Endothelial cell of umbilical vein (primary cell): ENCODE results near the gene MMP11. TPM values are rescaled to one million over a fixed set of nuclear protein-coding genes. Genes with fewer than 3 reads are reported as not detected.
"Not testable (repeated sequence)": the region's sequence is repeated elsewhere in the genome, so short reads cannot be mapped to it uniquely, and the experiment has no call there.

ENCODE experiments used
- Bru-seq: library from RNA; stranded (reverse); fragments of 400-500 nt; gene quantifications from one replicate; lab custom pipeline; 2021; lab: Mats Ljungman, UMichigan
- BruChase-seq, 2 experiments: library from RNA; stranded (reverse); fragments of 400-500 nt; gene quantifications; one replicate each; lab custom pipeline; 2021; lab: Mats Ljungman, UMichigan
- BruUV-seq: library from RNA; stranded (reverse); fragments of 400-500 nt; replicated peaks from 2 replicates; lab custom pipeline; 2021; lab: Mats Ljungman, UMichigan
- CTCF ChIA-PET: fragments of 300-600, 350-600 bp; sonication (Branson Sonifier 250); formaldehyde crosslinking; loops from one replicate; lab custom pipeline; 2021; ENCODE audit warnings: antibody characterized with exemption, inconsistent platforms; lab: Charles Lee
- POLR2A ChIA-PET: fragments of 300-600, 350-600 bp; sonication (Branson Sonifier 250); formaldehyde crosslinking; loops from one replicate; lab custom pipeline; 2021; ENCODE audit warnings: antibody characterized with exemption, inconsistent platforms; lab: Charles Lee
- DNase-seq: peaks from one replicate; pipeline ENCODE4 v3.0.0-alpha.2; 2011; ENCODE audit warnings: low read depth, low spot score
- FAIRE-seq: peaks from 2 replicates; lab custom pipeline; 2011; peaks lifted over from hg19 to GRCh38; lab: Jason Lieb, UNC
- H2AFZ ChIP-seq: 2 replicates; pipeline ENCODE4 v1.6.0; 2012; ENCODE audit warnings: low read depth, low read length, control low read depth, inconsistent platforms
- H3K27ac ChIP-seq: 2 replicates; pipeline ENCODE4 v1.5.1; 2011; ENCODE audit warnings: low read depth, mild to moderate bottlenecking, control low read depth, low read length, moderate library complexity; ENCODE audit not compliant: insufficient read depth
- H3K27me3 ChIP-seq, 2 experiments: 2 replicates each; pipeline versions ENCODE4 v1.6.0 to v1.6.1; 2011; ENCODE audit warnings: low read length in 2 of 2, mixed read lengths in 1 of 2; ENCODE audit not compliant: control insufficient read depth in 2 of 2, insufficient read depth in 2 of 2
- H3K36me3 ChIP-seq, 2 experiments: 2 replicates in 1 of 2; 3 replicates in 1 of 2; pipeline ENCODE4 v1.5.1; 2011; ENCODE audit warnings: low read length in 2 of 2, mild to moderate bottlenecking in 1 of 2, moderate library complexity in 1 of 2; ENCODE audit not compliant: control insufficient read depth in 2 of 2, insufficient read depth in 2 of 2; ENCODE audit errors: extremely low read depth in 1 of 2
- H3K4me1 ChIP-seq: 3 replicates; pipeline ENCODE4 v1.5.1; 2011; ENCODE audit warnings: mild to moderate bottlenecking, low read length; ENCODE audit not compliant: control insufficient read depth, insufficient read depth; ENCODE audit errors: extremely low read depth
- H3K4me2 ChIP-seq: 2 replicates; pipeline ENCODE4 v1.6.1; 2011; ENCODE audit warnings: low read length, control low read depth, mixed read lengths; ENCODE audit not compliant: insufficient read depth
- H3K4me3 ChIP-seq, 3 experiments: fragments of 200-600 bp in 1 of 3; sonication (generic), shearing (Covaris generic) in 1 of 3; replicated peaks in 1 of 3; 2 replicates each; pipeline ENCODE4 v1.5.1; 2011 to 2016; ENCODE audit warnings: control low read depth in 3 of 3, low read length in 3 of 3, mild to moderate bottlenecking in 2 of 3, inconsistent platforms in 1 of 3, low read depth in 1 of 3, moderate library complexity in 1 of 3; ENCODE audit not compliant: insufficient read depth in 1 of 3
- H3K79me2 ChIP-seq: 2 replicates; pipeline ENCODE4 v1.6.0; 2012; ENCODE audit warnings: low read length, inconsistent platforms; ENCODE audit not compliant: control insufficient read depth, insufficient read depth
- H3K9ac ChIP-seq: replicated peaks from 2 replicates; pipeline ENCODE3; 2011; ENCODE audit warnings: low read length, control low read depth; ENCODE audit not compliant: insufficient read depth; ENCODE audit errors: extremely low read depth
- H3K9me1 ChIP-seq: replicated peaks from 3 replicates; pipeline ENCODE4 v1.6.0; 2011; ENCODE audit warnings: mild to moderate bottlenecking, low read length; ENCODE audit not compliant: control insufficient read depth, insufficient read depth; ENCODE audit errors: extremely low read depth
- H3K9me3 ChIP-seq: replicated peaks from 2 replicates; pipeline ENCODE4 v1.5.1; 2012; ENCODE audit warnings: low read length, inconsistent platforms; ENCODE audit not compliant: control insufficient read depth, insufficient read depth
- H4K20me1 ChIP-seq: replicated peaks from 2 replicates; pipeline ENCODE3; 2011; ENCODE audit warnings: mild to moderate bottlenecking, low read length; ENCODE audit not compliant: control insufficient read depth, insufficient read depth; ENCODE audit errors: extremely low read depth
- CTCF ChIP-seq, 2 donors: IDR thresholded peaks; 1 replicate in 1 of 2; 2 replicates in 1 of 2; pipeline ENCODE4 v1.5.1; 2011; ENCODE audit warnings: low read length in 2 of 2, mild to moderate bottlenecking in 2 of 2, moderate library complexity in 2 of 2, control low read depth in 1 of 2, inconsistent platforms in 1 of 2, low read depth in 1 of 2; ENCODE audit not compliant: insufficient read depth in 1 of 2; ENCODE audit errors: extremely low read depth in 1 of 2
- EZH2 ChIP-seq: IDR thresholded peaks from 2 replicates; pipeline ENCODE4 v1.6.1; 2012; ENCODE audit warnings: borderline replicate concordance, low read depth, mild to moderate bottlenecking, moderate library complexity, low read length, inconsistent platforms; ENCODE audit not compliant: severe bottlenecking
- FOS ChIP-seq: IDR thresholded peaks from 2 replicates; pipeline ENCODE4 v1.6.1; 2011; ENCODE audit warnings: mild to moderate bottlenecking, low read length, moderate library complexity, borderline replicate concordance; ENCODE audit not compliant: insufficient read depth
- GATA2 ChIP-seq: IDR thresholded peaks from 2 replicates; pipeline ENCODE4 v1.7.0; 2011; ENCODE audit warnings: low read depth, mild to moderate bottlenecking, moderate library complexity, mixed read lengths, low read length; ENCODE audit not compliant: insufficient read length, insufficient read depth
- JUN ChIP-seq: IDR thresholded peaks from 2 replicates; pipeline ENCODE4 v1.6.1; 2011; ENCODE audit warnings: borderline replicate concordance, low read depth; ENCODE audit not compliant: insufficient read length, insufficient read depth
- MAX ChIP-seq: IDR thresholded peaks from 2 replicates; pipeline ENCODE4 v1.6.1; 2011; ENCODE audit not compliant: insufficient read depth, insufficient read length
- MYC ChIP-seq: IDR thresholded peaks from one replicate; pipeline ENCODE4 v1.6.1; 2011; ENCODE audit warnings: mild to moderate bottlenecking, low read depth, low read length
- POLR2A ChIP-seq: IDR thresholded peaks from 2 replicates; pipeline ENCODE4 v1.6.1; 2012; ENCODE audit warnings: low read depth, mild to moderate bottlenecking, control low read depth, low read length
- POLR2AphosphoS5 ChIP-seq: IDR thresholded peaks from 2 replicates; pipeline ENCODE4 v1.6.1; 2012; ENCODE audit warnings: low read depth, mild to moderate bottlenecking, control low read depth, low read length, moderate library complexity; ENCODE audit not compliant: insufficient read depth
- dilution Hi-C: fragments of 300-500 bp; cut with MboI; formaldehyde crosslinking; loops from one replicate; pipeline ENCODE4 v1.15.0; 2019; ENCODE audit warnings: low sequenced_read_pairs; ENCODE audit not compliant: extremely low pct_ligation_motif_present
- intact Hi-C: fragments of 100-400 bp; cut with micrococcal nuclease; formaldehyde crosslinking; loops from one replicate; pipeline ENCODE4 v1.10.0; 2022
- long read RNA-seq: library from polyadenylated mRNA; stranded (forward); transcript quantifications from one replicate; pipeline ENCODE4 v2.0.0, GENCODE V29; 2021
- polyA minus RNA-seq, 3 experiments: library from RNA; depleted of rRNA, polyadenylated mRNA; stranded (reverse); fragments of >200 nt; gene quantifications; 1 replicate in 1 of 3; 2 replicates in 2 of 3; pipeline ENCODE4 v1.2.3, GENCODE V29; 2011
- polyA plus RNA-seq, 4 experiments: library from polyadenylated mRNA; depleted of rRNA in 3 of 4; stranded (reverse) in 3 of 4; unstranded in 1 of 4; fragments of >200 nt; gene quantifications; 2 replicates each; pipeline versions ENCODE4 v1.2.1 to v1.2.3, GENCODE V29; 2011 to 2012; ENCODE audit warnings: missing spikeins in 1 of 4
- total RNA-seq: library from RNA; stranded (reverse); gene quantifications from 2 replicates; pipeline ENCODE4 v1.2.3, GENCODE V29; 2021

MMP11 gene
- total RNA-seq (10.1 and 10.3 TPM in 2 replicates), polyA plus RNA-seq (16.9 and 23.2 TPM in 2 replicates), polyA minus RNA-seq (7.5 and 8.2 TPM in 2 replicates), Bru-seq, nascent RNA (percentile 27 among the genes with signal in this experiment), BruChase-seq, experiment 1, labeled RNA remaining after a 6-hour chase (percentile 39 among the genes with signal in this experiment), BruChase-seq, experiment 2, labeled RNA remaining after a 2-hour chase (percentile 31 among the genes with signal in this experiment)
- polyA plus RNA-seq (2011; cell fraction: cytosol; rRNA removed), result 8.7 and 10.3 TPM in 2 replicates
- 5.0 and 7.6 TPM in 2 replicates for polyA plus RNA-seq (2011; cell fraction: nucleus; rRNA removed)
- 9.7 and 13.0 TPM in 2 replicates for polyA plus RNA-seq (2012)
- polyA minus RNA-seq (2011; cell fraction: cytosol; rRNA and poly(A)+ RNA removed), result not detected
- 1.5 and 2.7 TPM in 2 replicates for polyA minus RNA-seq (2011; cell fraction: nucleus; rRNA and poly(A)+ RNA removed)
- long read RNA-seq, transcript MMP11-201 (8 exons, 2,291 nt), result major isoform, 21 of 26 reads
- long read RNA-seq, partial matches to known transcripts, result 0 of 26 reads
- long read RNA-seq, other reads (novel, unspliced or antisense), result 5 of 26 reads

- BruUV-seq, result no TSS peak
- H3K79me2 ChIP-seq, result no peaks in the 10 kb centered on the region
- intact Hi-C loops, result no loop called here
- peak within 1 kb of the TSS; percentile 98 for H2AFZ ChIP-seq
- H3K4me1 ChIP-seq, result peaks cover 15% of the 10 kb centered on the region
- peak within 1 kb of the TSS; percentile 74 for H3K4me2 ChIP-seq
- no peaks in the 10 kb centered on the region for H3K9me1 ChIP-seq
- H4K20me1 ChIP-seq, result no peaks in the 10 kb centered on the region
- H3K9ac ChIP-seq, result peak within 1 kb of the TSS; percentile 58
- POLR2A ChIA-PET, result no interaction called here
- DNase-seq (no peak), FAIRE-seq (no peak)
- dilution Hi-C loops, result no loop called here
- CTCF ChIA-PET, result interaction anchor here (0.7 to 3.5 kb wide), 4 partner anchors 12 to 77 kb away, joined by 3 to 55 read pairs (median 6); partner anchors contain the start of gene SMARCB1
- TF ChIP-seq POLR2A, result peak; percentile 39
- TF ChIP-seq GATA2, result no peak
- no peak for TF ChIP-seq JUN
- TF ChIP-seq MYC, result no peak
- peak; percentile 35 for TF ChIP-seq POLR2AphosphoS5
- no peak for TF ChIP-seq EZH2
- no peak for TF ChIP-seq FOS
- no peak for TF ChIP-seq MAX
- no peak for TF ChIP-seq CTCF (IDR thresholded peaks at IDR 0.05; ENCODE audit: extremely low read depth in 1 of 2, insufficient read depth in 1 of 2, low read depth in 1 of 2, low read length in 2 of 2)
- H3K27me3 ChIP-seq, result no peaks in the 10 kb centered on the region
- H3K27ac ChIP-seq, result peak within 1 kb of the TSS; percentile 14
- no peaks in the 10 kb centered on the region for H3K36me3 ChIP-seq
- H3K9me3 ChIP-seq, result no peaks in the 10 kb centered on the region
- H3K4me3 ChIP-seq, result peak within 1 kb of the TSS; percentile 15 to 27 (median 18)
Measured at GRCh38 chr22:23772649-23773473, at the start of gene MMP11. Gene MMP11 (plus strand): TSS chr22:23772849. CDS start chr22:23772871, 22 bp downstream.

GRCh38 chr22:23728108-23728507, 44.5 kb upstream of the MMP11 start:
- CTCF ChIA-PET, result interaction anchor here (0.6 kb wide), 2 partner anchors 129 to 132 kb away, joined by 3 to 5 read pairs; partner anchors contain the start of gene SLC2A11
- not testable (repeated sequence) for FAIRE-seq

More at GRCh38 chr22:23728108-23728507, 44.5 kb upstream of the MMP11 start:
- H3K9me1 ChIP-seq, H3K9ac ChIP-seq, H4K20me1 ChIP-seq, H3K4me1 ChIP-seq, H3K4me3 ChIP-seq, BruUV-seq, H3K27ac ChIP-seq, H3K4me2 ChIP-seq, H3K36me3 ChIP-seq, H3K79me2 ChIP-seq, H3K27me3 ChIP-seq, dilution Hi-C loops, H3K9me3 ChIP-seq, POLR2A ChIA-PET, intact Hi-C loops, DNase-seq, H2AFZ ChIP-seq: not testable (repeated sequence)
